NCI-H2029 (cell line): ENCODE data around the gene GRM5.
"Not testable (repeated sequence)": the region's sequence is repeated elsewhere in the genome, so short reads cannot be mapped to it uniquely, and the experiment has no call there.

ENCODE experiments used
- DNase-seq: peaks from one replicate; lab custom pipeline; 2025; lab: John Stamatoyannopoulos, UW

The GRM5 gene

DNA sequence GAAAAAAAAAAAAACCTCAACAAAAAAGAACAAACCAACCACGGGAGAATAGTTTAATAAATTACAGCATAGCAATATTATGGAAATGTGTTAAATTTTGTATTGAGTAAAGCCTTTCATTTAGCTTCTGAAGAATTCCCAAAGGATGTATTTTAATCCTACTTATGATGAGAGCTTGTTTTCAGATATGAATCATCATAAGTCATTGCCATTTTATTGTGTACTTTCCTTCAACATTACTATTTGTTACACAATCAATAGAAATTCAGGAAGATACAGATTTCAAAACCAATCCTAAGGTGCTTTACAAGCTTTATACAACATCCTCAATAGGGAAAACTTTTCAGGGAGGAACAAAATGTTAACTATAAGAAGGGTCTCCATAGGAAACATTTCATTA lies 527.7 kb downstream of the GRM5 start:
- no peak for DNase-seq

- DNase-seq, result no peak
These were observed 528.2 kb downstream of the GRM5 start for GRCh38 chr11:88537613-88538012.

DNA sequence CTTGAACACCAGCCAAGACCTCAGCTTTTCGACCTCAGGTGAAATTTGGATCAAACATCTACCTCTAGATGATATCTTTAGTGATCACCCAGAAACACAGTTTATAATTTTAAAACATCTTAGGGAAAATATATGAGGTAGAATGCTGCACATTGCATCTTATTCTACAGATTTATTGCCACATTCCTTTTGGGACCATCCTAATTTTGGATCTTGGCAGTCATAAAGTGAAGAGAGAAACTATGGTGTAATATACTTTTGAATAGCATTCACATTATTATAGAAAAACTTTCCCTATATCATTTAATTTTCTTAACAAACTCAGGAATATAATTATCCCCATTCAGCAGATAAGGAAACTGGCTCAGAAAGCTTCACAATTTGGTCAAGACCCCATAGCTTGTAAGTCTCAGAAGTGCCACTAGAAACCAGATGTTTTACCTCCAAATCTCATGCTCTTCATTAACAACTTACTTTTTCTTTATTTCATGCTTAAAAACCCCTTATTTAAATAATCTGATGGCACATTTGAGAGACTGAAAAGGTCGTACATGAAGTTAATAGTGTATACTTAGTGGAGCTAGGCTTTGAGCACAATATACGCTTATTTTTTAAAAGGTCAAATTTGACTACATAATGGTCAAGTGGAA lies 529.0 kb downstream of the GRM5 start:
- DNase-seq, result no peak

DNA sequence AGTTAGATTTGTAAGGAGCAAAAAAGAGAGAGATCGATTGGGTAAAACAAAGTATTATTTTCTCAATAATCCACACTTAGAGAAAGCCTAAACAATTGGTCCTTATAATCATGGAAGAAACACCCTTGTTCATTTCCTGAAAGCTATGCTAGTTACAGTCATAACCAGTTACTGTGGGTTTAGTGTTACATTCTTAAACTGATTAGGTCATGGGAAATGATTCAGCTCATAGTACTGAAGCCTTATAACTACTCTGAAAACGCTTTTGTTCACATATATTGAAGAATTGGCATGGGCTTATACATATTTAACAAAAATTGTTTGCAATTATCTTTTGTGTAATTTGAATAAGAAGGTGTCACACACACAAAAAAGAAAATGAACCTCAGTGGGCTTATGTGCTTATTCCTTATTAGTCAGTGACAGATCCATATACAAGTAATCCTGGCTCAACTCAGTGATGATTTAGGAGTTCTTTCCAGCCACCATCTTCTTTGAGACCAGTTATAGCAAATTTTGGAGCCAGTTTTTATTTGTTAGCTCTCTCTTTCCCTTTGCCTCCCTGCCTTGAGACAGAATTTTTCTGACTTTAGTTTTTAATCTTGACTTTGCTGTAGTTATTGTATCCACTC lies 529.8 kb downstream of the GRM5 start:
- peak; percentile 34 for DNase-seq

GRCh38 chr11:88535266-88535665 lies 530.5 kb downstream of the GRM5 start:
- no peak for DNase-seq

DNA sequence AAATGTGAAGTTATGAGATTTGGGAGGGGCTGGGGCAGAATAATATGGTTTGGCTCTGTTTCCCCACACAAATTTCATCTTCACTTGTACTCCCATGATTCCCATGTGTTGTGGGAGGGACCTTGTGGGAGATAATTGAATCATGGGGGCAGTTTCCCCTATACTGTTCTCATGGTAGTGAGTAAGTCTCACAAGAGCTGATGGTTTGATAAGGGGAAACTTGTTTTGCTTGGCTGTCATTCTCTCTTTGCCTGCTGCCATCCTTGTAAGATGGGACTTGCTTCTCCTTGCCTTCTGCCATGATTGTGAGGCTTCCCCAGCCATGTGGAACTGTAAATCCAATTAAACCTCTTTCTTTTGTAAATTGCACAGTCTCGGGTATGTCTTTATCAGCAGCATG lies 531.1 kb downstream of the GRM5 start:
- DNase-seq, result not testable (repeated sequence)

DNA sequence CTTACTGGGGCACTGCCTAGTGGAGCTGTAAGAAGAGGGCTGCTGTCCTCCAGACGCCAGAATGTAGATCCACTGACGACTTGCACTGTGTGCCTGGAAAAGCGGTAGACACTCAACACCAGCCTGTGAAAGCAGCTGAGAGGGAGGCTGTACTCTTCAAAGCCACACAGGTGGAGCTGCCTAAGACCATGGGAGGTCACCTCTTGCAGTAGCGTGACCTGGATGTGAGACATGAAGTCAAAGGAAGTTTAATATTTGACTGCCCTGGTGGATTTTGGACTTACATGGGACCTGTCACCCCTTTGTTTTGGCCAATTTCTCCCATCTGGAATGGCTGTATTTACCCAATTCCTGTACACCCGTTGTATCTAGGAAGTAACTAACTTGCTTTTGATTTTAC lies 531.6 kb downstream of the GRM5 start:
- DNase-seq, result no peak

GRCh38 chr11:88533001-88533400 lies 532.8 kb downstream of the GRM5 start:
- no peak for DNase-seq

- DNase-seq, result no peak
These were observed 534.0 kb downstream of the GRM5 start for GRCh38 chr11:88531831-88532230.

DNA sequence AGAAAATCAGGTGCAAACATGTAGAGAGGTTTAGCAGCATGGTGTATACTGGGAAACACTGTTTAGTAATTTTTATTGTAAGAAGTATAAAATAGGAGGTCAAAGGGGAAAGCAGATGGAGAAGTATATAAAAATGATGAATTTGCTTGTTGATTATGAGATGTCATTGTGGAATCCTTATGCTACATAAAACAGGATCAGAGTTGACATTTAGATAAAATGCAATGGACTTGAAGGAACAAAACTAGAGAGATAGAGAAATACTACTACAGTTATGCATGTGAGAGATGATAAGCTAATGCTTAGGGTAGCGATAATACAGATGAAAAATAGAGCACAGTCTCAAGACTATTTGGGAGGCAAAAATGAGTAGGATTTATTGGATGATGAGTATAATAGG lies 536.4 kb downstream of the GRM5 start:
- no peak for DNase-seq

DNA sequence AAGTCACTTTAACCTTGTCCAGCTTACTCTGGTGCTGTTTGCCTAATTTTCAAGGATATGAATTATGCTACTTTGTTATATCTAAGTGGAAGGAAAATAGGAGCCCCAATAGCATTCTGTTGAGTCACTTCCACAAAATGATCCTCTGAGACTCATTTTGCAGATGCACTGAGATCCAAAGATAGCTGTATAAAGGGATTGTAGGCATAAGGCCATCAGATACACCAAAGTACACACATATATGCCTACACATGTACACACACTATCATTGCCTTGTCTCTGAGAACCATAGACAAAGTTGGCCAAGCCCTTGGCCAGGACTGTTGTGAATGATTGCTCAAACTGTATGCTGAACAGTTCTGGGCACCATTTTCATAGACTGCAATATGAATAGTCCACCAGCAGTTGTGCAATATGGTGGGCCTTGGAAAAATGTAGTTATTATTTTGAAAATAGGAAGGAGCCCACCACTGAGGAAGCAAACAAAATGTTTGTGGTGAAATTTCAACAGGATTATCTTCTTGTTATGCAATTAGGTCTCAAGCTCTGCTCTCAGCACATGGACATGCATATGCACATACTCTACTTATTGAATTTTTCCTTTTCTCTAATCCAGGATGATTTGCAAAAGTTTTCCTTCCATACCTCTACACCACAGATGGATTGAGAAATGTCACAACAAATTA lies 542.3 kb downstream of the GRM5 start:
- DNase-seq, result no peak

DNA sequence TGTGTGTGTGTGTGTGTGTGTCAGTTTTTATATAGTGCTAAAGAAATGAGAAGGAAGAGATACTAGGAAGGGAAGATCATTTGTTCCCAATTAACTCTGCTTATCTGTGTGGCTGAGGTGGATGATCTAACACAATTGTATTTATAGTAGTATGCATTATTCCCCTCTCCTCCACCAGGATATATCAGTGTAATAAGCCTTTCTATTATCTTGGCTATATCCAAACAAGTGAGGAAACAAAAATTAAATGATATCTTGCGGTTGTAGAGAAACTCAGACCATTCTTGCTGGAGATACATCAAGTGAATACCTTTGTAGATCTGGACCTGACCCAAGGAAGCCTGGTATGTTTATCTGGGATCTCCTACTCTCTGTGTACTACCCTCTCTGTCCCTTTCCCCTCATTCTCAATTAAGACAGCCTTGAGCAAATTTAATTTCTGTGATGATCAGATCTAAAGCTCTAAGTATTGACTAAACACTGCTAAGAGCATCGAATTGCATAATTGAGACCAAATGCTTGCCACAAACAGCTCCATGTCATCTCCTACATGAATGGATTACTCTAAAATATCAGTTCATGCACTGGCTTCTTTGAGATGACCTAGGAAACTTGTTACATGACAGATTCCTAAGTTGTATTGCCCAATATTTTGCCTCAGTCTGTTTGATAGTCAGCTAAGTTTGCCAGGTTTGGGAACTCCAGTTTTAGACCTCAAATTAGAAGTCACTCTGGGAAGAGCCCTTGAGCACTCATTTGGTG lies 543.0 kb downstream of the GRM5 start:
- no peak for DNase-seq

DNA sequence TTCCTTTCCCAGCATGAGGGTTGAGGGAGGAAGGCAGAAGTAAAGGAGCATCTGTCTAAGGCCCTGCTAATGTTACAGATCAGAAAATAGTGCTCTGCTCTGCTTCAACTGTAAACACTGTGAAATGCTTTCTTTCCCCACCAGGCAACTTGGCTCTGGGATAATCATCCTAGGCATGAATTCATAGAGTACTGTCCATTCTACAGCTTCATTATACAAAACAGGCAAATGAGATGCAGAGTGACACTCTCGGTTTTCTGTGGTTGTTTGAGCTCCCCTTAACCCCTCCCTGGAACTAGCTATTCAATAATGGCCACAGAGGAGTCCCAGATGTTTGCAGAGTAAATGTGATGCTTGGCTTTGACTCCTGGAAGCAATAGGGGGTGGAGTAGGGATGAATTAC lies 544.0 kb downstream of the GRM5 start:
- no peak for DNase-seq

- no peak for DNase-seq
These were observed 544.4 kb downstream of the GRM5 start for GRCh38 chr11:88521399-88521798.

GRCh38 chr11:88520391-88520790 lies 545.4 kb downstream of the GRM5 start:
- no peak for DNase-seq

GRCh38 chr11:88515002-88515401 lies 550.8 kb downstream of the GRM5 start:
- no peak for DNase-seq

DNA sequence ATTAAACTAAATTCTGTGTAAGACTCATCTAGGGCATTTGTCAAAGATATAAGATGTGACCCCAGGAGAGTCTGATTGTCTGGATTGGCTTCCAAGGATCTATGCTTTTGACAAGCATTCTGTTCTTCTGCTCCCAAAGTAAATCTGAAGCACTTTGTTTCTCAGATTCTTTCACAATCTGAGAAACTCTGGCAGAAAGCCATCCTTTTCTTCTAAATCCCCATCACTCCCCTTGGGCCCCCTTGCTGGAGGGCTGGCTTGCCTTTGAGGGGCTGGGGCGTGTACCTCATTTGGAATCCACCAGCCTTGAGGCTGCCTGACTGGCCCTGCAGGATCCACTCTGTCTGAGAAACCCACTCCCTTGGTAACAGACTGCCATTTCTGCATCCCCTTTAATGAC lies 554.8 kb downstream of the GRM5 start:
- DNase-seq, result no peak

GRCh38 chr11:88508759-88509581 lies 556.8 kb downstream of the GRM5 start:
- no peak for DNase-seq

DNA sequence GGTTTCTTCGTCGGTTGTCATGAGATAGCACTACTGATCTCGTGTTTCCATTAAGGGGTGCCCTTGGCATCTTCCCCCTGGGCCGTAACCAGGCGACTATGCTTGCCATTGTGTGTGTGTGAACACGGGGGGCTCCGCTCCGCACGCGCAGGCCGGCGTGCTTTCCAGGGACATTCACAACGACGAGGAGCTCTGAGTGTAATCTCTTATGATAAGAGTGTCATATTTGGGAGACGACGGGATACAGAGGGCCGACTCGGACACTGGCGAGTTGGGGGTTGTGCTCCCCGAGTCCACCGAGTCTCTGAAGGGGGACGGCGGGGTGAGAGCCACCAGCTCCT lies 557.4 kb downstream of the GRM5 start:
- DNase-seq, result no peak

GRCh38 chr11:88507771-88508417 lies 557.9 kb downstream of the GRM5 start:
- DNase-seq, result no peak

DNA sequence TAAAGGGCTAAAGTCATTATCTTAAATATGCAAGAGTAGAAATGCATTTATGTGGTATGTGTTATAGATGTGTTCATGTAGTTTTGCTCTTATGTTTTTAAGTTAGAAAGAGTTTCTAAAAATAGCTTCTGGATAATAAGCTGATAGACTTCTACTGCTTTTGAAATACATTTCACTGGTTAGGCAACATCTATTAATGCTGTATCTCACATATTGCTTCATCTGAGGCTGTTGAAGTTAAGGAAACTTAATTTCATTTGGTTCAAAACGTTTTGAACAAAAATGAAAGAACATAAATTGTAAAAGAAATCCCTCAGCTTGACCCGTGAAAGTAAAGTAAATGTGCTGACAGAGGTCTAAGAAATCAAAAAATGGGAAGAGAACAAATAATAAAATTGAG lies 564.2 kb downstream of the GRM5 start:
- no peak for DNase-seq

GRCh38 chr11:88495836-88496235 lies 569.9 kb downstream of the GRM5 start:
- DNase-seq, result no peak
